ENCODE results near the gene GFER.

Gene GFER

DNA sequence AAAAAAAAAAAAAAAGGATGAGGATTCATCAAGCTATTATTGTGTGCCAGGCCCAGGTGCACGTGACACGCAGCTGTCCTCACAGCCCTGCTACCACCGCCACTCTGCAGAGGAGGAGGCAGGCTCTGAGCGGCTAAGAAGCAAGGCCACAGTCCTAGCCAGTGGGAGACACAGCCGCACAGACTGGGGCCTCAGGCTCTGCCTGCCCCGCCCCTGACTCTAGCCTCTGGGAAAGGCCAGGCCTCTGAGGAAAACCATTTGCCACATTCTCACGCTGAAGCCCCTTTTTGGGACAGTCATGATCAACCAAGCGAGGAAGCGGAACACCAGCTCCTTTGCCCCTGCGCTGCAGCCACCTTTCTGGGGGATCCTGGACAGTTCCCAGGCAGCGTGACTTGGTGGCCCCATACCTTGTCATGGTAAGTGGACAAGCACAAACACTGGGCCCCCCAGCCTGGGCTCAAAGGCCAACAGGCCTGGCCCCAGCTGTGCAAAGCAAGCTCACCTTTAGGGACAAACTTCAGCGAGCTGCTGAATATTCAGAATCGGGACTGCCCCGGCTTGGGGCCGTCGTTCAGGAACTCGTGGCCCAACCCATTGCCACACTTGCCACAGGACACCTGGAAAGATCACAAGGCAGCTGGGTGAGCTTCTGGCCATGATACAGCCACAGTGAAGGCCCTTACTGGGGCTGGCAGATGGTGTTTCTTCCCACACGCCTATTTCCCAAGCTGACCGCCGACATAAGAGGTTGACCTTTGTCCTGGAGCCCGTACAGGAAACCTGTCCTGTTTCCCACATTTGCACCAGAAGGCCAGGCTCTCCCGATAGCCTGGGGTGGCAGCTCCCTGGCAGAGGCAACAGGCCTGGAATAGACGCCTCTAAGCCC lies 43.5 kb upstream of the GFER start:
- H3K27ac ChIP-seq (ENCODE audit: extremely low read depth, low read depth, low read length) = no peak overlapping the region
- POLR2A ChIA-PET = interaction anchor here (1.0 to 1.9 kb wide), 7 partner anchors 11 to 311 kb away, joined by 3 to 11 read pairs (median 5); partner anchors contain the start of genes ECI1 and RPS2
- H3K9me3 ChIP-seq (ENCODE audit: control insufficient read depth, insufficient read depth, low read depth, low read length) = no peaks in the 10 kb centered on the region
- H3K4me3 ChIP-seq (ENCODE audit: low read depth, low read length) = no peak overlapping the region
- TF ChIP-seq, protein P1, sequence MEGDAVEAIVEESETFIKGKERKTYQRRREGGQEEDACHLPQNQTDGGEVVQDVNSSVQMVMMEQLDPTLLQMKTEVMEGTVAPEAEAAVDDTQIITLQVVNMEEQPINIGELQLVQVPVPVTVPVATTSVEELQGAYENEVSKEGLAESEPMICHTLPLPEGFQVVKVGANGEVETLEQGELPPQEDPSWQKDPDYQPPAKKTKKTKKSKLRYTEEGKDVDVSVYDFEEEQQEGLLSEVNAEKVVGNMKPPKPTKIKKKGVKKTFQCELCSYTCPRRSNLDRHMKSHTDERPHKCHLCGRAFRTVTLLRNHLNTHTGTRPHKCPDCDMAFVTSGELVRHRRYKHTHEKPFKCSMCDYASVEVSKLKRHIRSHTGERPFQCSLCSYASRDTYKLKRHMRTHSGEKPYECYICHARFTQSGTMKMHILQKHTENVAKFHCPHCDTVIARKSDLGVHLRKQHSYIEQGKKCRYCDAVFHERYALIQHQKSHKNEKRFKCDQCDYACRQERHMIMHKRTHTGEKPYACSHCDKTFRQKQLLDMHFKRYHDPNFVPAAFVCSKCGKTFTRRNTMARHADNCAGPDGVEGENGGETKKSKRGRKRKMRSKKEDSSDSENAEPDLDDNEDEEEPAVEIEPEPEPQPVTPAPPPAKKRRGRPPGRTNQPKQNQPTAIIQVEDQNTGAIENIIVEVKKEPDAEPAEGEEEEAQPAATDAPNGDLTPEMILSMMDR (tag by site-specific recombination; IDR thresholded peaks at IDR 0.05) = no peak
- TF ChIP-seq ZBTB20 (tag by site-specific recombination; IDR thresholded peaks at IDR 0.05) (no peak), ZNF610 (tag by site-specific recombination; IDR thresholded peaks at IDR 0.05; ENCODE audit: borderline replicate concordance) (no peak), ZNF629 (tag by site-specific recombination; IDR thresholded peaks at IDR 0.05) (no peak), ZNF548 (tag by site-specific recombination; IDR thresholded peaks at IDR 0.05) (no peak), ZNF654 (tag by site-specific recombination; IDR thresholded peaks at IDR 0.05; ENCODE audit: low read depth) (no peak), ZNF24 (tag by site-specific recombination; IDR thresholded peaks at IDR 0.05) (no peak), ZNF239 (tag by site-specific recombination; IDR thresholded peaks at IDR 0.05) (no peak), HOXA7 (CRISPR knock-in tag; IDR thresholded peaks at IDR 0.05; ENCODE audit: borderline replicate concordance) (no peak), ZNF623 (tag by site-specific recombination; IDR thresholded peaks at IDR 0.05) (no peak), ZXDB (tag by site-specific recombination; IDR thresholded peaks at IDR 0.05) (no peak), ZNF341 (tag by site-specific recombination; IDR thresholded peaks at IDR 0.05; ENCODE audit: low read depth) (no peak), ZNF423 (tag by site-specific recombination; IDR thresholded peaks at IDR 0.05) (no peak), ZFP69B (tag by site-specific recombination; IDR thresholded peaks at IDR 0.05) (no peak), ZNF626 (tag by site-specific recombination; IDR thresholded peaks at IDR 0.05) (no peak)
- TF ChIP-seq, protein P2, sequence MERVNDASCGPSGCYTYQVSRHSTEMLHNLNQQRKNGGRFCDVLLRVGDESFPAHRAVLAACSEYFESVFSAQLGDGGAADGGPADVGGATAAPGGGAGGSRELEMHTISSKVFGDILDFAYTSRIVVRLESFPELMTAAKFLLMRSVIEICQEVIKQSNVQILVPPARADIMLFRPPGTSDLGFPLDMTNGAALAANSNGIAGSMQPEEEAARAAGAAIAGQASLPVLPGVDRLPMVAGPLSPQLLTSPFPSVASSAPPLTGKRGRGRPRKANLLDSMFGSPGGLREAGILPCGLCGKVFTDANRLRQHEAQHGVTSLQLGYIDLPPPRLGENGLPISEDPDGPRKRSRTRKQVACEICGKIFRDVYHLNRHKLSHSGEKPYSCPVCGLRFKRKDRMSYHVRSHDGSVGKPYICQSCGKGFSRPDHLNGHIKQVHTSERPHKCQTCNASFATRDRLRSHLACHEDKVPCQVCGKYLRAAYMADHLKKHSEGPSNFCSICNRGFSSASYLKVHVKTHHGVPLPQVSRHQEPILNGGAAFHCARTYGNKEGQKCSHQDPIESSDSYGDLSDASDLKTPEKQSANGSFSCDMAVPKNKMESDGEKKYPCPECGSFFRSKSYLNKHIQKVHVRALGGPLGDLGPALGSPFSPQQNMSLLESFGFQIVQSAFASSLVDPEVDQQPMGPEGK (tag by site-specific recombination; IDR thresholded peaks at IDR 0.05) = no peak
- TF ChIP-seq, protein P3, sequence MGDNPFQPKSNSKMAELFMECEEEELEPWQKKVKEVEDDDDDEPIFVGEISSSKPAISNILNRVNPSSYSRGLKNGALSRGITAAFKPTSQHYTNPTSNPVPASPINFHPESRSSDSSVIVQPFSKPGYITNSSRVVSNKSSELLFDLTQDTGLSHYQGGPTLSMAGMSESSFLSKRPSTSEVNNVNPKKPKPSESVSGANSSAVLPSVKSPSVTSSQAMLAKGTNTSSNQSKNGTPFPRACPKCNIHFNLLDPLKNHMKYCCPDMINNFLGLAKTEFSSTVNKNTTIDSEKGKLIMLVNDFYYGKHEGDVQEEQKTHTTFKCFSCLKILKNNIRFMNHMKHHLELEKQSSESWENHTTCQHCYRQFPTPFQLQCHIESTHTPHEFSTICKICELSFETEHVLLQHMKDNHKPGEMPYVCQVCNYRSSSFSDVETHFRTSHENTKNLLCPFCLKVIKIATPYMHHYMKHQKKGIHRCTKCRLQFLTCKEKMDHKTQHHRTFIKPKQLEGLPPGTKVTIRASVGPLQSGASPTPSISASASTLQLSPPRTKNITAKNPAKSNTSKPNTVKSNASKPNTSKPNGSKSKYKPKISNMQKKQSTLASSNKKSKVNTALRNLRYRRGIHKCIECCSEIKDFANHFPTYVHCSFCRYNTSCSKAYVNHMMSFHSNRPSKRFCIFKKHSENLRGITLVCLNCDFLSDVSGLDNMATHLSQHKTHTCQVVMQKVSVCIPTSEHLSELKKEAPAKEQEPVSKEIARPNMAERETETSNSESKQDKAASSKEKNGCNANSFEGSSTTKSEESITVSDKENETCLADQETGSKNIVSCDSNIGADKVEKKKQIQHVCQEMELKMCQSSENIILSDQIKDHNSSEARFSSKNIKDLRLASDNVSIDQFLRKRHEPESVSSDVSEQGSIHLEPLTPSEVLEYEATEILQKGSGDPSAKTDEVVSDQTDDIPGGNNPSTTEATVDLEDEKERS (tag by site-specific recombination; IDR thresholded peaks at IDR 0.05) = no peak
- TF ChIP-seq, protein P4, sequence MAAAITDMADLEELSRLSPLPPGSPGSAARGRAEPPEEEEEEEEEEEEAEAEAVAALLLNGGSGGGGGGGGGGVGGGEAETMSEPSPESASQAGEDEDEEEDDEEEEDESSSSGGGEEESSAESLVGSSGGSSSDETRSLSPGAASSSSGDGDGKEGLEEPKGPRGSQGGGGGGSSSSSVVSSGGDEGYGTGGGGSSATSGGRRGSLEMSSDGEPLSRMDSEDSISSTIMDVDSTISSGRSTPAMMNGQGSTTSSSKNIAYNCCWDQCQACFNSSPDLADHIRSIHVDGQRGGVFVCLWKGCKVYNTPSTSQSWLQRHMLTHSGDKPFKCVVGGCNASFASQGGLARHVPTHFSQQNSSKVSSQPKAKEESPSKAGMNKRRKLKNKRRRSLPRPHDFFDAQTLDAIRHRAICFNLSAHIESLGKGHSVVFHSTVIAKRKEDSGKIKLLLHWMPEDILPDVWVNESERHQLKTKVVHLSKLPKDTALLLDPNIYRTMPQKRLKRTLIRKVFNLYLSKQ (tag by site-specific recombination; IDR thresholded peaks at IDR 0.05; ENCODE audit: borderline replicate concordance) = no peak
- TF ChIP-seq, protein P5, sequence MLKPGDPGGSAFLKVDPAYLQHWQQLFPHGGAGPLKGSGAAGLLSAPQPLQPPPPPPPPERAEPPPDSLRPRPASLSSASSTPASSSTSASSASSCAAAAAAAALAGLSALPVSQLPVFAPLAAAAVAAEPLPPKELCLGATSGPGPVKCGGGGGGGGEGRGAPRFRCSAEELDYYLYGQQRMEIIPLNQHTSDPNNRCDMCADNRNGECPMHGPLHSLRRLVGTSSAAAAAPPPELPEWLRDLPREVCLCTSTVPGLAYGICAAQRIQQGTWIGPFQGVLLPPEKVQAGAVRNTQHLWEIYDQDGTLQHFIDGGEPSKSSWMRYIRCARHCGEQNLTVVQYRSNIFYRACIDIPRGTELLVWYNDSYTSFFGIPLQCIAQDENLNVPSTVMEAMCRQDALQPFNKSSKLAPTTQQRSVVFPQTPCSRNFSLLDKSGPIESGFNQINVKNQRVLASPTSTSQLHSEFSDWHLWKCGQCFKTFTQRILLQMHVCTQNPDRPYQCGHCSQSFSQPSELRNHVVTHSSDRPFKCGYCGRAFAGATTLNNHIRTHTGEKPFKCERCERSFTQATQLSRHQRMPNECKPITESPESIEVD (tag by site-specific recombination; IDR thresholded peaks at IDR 0.05) = no peak
- peaks cover 0 to 38% of the 10 kb centered on the region in 2 experiments; a peak in 2 of 3 replicates for H3K36me3 ChIP-seq (ENCODE audit: control insufficient read depth in 2 of 2, insufficient read depth in 1 of 2, low read length in 2 of 2)
- no peaks in the 10 kb centered on the region; the same call in 1 of the 2 replicates for H3K4me1 ChIP-seq (ENCODE audit: control insufficient read depth, insufficient read depth, low read length)
- CTCF ChIA-PET = interaction anchor here (0.7 to 2.6 kb wide), 5 partner anchors 8 to 74 kb away, joined by 3 to 19 read pairs (median 3); no protein-coding TSS in a partner anchor
